ENCODE data around the gene BPIFB6.

The BPIFB6 gene

GRCh38 chr20:33082546-33082945 is 51.1 kb downstream of the BPIFB6 start:
- H3K4me2 ChIP-seq (ENCODE audit: low read depth, low read length, poor library complexity, severe bottlenecking), result no peak overlapping the region

GRCh38 chr20:33083544-33084340 is 52.3 kb downstream of the BPIFB6 start:
- no peak overlapping the region for H3K4me3 ChIP-seq (ENCODE audit: low read length, poor library complexity, severe bottlenecking)
- H3K4me1 ChIP-seq (ENCODE audit: insufficient read depth, low read length, poor library complexity, severe bottlenecking), result no peaks in the 10 kb centered on the region
- H3K9ac ChIP-seq (ENCODE audit: low read depth, low read length, poor library complexity, severe bottlenecking), result no peak overlapping the region
- no peaks in the 10 kb centered on the region for H4K20me1 ChIP-seq (ENCODE audit: insufficient read depth, low read length, poor library complexity, severe bottlenecking)
- H3K36me3 ChIP-seq (ENCODE audit: insufficient read depth, low read length), result no peaks in the 10 kb centered on the region
- H3F3A ChIP-seq (ENCODE audit: low read depth), result no peaks in the 10 kb centered on the region
- H3K4me2 ChIP-seq (ENCODE audit: low read depth, low read length, poor library complexity, severe bottlenecking), result no peak overlapping the region
- H3K9me3 ChIP-seq (ENCODE audit: insufficient read depth, low read depth, low read length), result no peaks in the 10 kb centered on the region
- no peak for TF ChIP-seq EZH2phosphoT487 (IDR thresholded peaks at IDR 0.05; ENCODE audit: borderline replicate concordance)
- TF ChIP-seq, protein P1, sequence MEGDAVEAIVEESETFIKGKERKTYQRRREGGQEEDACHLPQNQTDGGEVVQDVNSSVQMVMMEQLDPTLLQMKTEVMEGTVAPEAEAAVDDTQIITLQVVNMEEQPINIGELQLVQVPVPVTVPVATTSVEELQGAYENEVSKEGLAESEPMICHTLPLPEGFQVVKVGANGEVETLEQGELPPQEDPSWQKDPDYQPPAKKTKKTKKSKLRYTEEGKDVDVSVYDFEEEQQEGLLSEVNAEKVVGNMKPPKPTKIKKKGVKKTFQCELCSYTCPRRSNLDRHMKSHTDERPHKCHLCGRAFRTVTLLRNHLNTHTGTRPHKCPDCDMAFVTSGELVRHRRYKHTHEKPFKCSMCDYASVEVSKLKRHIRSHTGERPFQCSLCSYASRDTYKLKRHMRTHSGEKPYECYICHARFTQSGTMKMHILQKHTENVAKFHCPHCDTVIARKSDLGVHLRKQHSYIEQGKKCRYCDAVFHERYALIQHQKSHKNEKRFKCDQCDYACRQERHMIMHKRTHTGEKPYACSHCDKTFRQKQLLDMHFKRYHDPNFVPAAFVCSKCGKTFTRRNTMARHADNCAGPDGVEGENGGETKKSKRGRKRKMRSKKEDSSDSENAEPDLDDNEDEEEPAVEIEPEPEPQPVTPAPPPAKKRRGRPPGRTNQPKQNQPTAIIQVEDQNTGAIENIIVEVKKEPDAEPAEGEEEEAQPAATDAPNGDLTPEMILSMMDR (conservative IDR thresholded peaks at IDR 0.05; ENCODE audit: low read length), result no peak
- no peaks in the 10 kb centered on the region for H3K9me2 ChIP-seq (replicated peaks; ENCODE audit: low read depth, low read length)
- H3K27me3 ChIP-seq (ENCODE audit: insufficient read depth, low read length, poor library complexity, severe bottlenecking), result no peaks in the 10 kb centered on the region
- no peaks in the 10 kb centered on the region for H3K79me2 ChIP-seq (ENCODE audit: insufficient read depth, low read length)
- no peak overlapping the region for H2AFZ ChIP-seq (ENCODE audit: low read length)

More at GRCh38 chr20:33082546-33082945, 51.1 kb downstream of the BPIFB6 start:
- no peak overlapping the region for H2AFZ ChIP-seq (ENCODE audit: low read length)
- H3K36me3 ChIP-seq (ENCODE audit: insufficient read depth, low read length), result no peaks in the 10 kb centered on the region
- no peaks in the 10 kb centered on the region for H3K79me2 ChIP-seq (ENCODE audit: insufficient read depth, low read length)
- H3K9me3 ChIP-seq (ENCODE audit: insufficient read depth, low read depth, low read length), result no peaks in the 10 kb centered on the region
- H3K4me1 ChIP-seq (ENCODE audit: insufficient read depth, low read length, poor library complexity, severe bottlenecking), result no peaks in the 10 kb centered on the region
- no peak overlapping the region for H3K4me3 ChIP-seq (ENCODE audit: low read length, poor library complexity, severe bottlenecking)
- H3K9me2 ChIP-seq (replicated peaks; ENCODE audit: low read depth, low read length), result no peaks in the 10 kb centered on the region
- H4K20me1 ChIP-seq (ENCODE audit: insufficient read depth, low read length, poor library complexity, severe bottlenecking), result no peaks in the 10 kb centered on the region
- H3K9ac ChIP-seq (ENCODE audit: low read depth, low read length, poor library complexity, severe bottlenecking), result no peak overlapping the region
- no peaks in the 10 kb centered on the region for H3K27me3 ChIP-seq (ENCODE audit: insufficient read depth, low read length, poor library complexity, severe bottlenecking)
- no peaks in the 10 kb centered on the region for H3F3A ChIP-seq (ENCODE audit: low read depth)
- TF ChIP-seq EZH2phosphoT487 (IDR thresholded peaks at IDR 0.05; ENCODE audit: borderline replicate concordance), result no peak
- TF ChIP-seq, protein P1 (conservative IDR thresholded peaks at IDR 0.05; ENCODE audit: low read length), result no peak

DNA sequence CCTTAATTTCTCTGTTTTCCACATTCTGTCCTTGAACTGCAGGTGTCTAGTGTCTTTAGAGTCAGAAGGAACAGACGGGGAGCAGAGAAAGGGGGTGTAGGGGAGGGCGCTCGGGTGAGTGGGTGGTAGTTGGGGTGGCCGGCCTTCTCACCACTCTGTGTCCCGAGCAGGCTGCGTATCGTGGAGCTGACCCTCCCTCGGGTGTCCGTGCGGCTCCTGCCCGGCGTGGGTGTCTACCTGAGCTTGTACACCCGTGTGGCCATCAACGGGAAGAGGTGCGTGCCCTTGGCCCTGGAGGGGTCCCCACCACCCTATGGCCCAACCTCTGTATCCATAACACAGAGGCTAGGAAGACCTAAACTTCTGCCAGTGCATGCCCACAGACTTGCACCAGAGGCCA is 53.3 kb downstream of the BPIFB6 start:
- Histone ChIP-seq H4K20me1 (ENCODE audit: insufficient read depth, low read length, poor library complexity, severe bottlenecking) (no peaks in the 10 kb centered on the region), H3K27me3 (ENCODE audit: insufficient read depth, low read length, poor library complexity, severe bottlenecking) (no peaks in the 10 kb centered on the region), H3K9me2 (replicated peaks; ENCODE audit: low read depth, low read length) (no peaks in the 10 kb centered on the region), H3K4me1 (ENCODE audit: insufficient read depth, low read length, poor library complexity, severe bottlenecking) (no peaks in the 10 kb centered on the region), H3K79me2 (ENCODE audit: insufficient read depth, low read length) (no peaks in the 10 kb centered on the region), H3K4me2 (ENCODE audit: low read depth, low read length, poor library complexity, severe bottlenecking) (no peak overlapping the region), H3K9ac (ENCODE audit: low read depth, low read length, poor library complexity, severe bottlenecking) (no peak overlapping the region), H3F3A (ENCODE audit: low read depth) (no peaks in the 10 kb centered on the region), H3K9me3 (ENCODE audit: insufficient read depth, low read depth, low read length) (no peaks in the 10 kb centered on the region), H3K36me3 (ENCODE audit: insufficient read depth, low read length) (no peaks in the 10 kb centered on the region), H2AFZ (ENCODE audit: low read length) (no peak overlapping the region), H3K4me3 (ENCODE audit: low read length, poor library complexity, severe bottlenecking) (no peak overlapping the region)
- no peak for TF ChIP-seq EZH2phosphoT487 (IDR thresholded peaks at IDR 0.05; ENCODE audit: borderline replicate concordance)
- TF ChIP-seq, protein P1 (conservative IDR thresholded peaks at IDR 0.05; ENCODE audit: low read length), result no peak

Measured in Loucy (cell line).